HG03135 (cell line): ENCODE measurements around the gene SLC35G4.
"Not testable (repeated sequence)": the region's sequence is repeated elsewhere in the genome, so short reads cannot be mapped to it uniquely, and the experiment has no call there.

Source experiments
- ATAC-seq: cut with Tn5 transposase; IDR thresholded peaks from one replicate; pipeline ENCODE4 v1.9.1; 2021; ENCODE audit warnings: mild to moderate bottlenecking, moderate library complexity; ENCODE audit not compliant: unreplicated experiment

Gene SLC35G4

GRCh38 chr18:11609488-11609887 is at the start of gene SLC35G4:
SLC35G4 (plus strand) TSS chr18:11609596; CDS start chr18:11609596, 0 bp downstream.
- ATAC-seq, result not testable (repeated sequence)

- no peak for ATAC-seq
Observed at GRCh38 chr18:11561293-11561692, 48.1 kb upstream of the SLC35G4 start.

- no peak for ATAC-seq
Observed at GRCh38 chr18:11565716-11566115, 43.7 kb upstream of the SLC35G4 start.

GRCh38 chr18:11566236-11566965 is 43.0 kb upstream of the SLC35G4 start:
- ATAC-seq, result no peak

- no peak for ATAC-seq
Observed at GRCh38 chr18:11567396-11567795, 42.0 kb upstream of the SLC35G4 start.

GRCh38 chr18:11570073-11570588 is 39.3 kb upstream of the SLC35G4 start:
- ATAC-seq, result no peak

GRCh38 chr18:11570769-11571412 is 38.5 kb upstream of the SLC35G4 start:
- no peak for ATAC-seq

- ATAC-seq, result no peak
Observed at GRCh38 chr18:11572201-11572600, 37.2 kb upstream of the SLC35G4 start.

GRCh38 chr18:11574545-11574944 is 34.9 kb upstream of the SLC35G4 start:
- ATAC-seq, result no peak

- no peak for ATAC-seq
Observed at GRCh38 chr18:11577271-11578112, 31.9 kb upstream of the SLC35G4 start.

GRCh38 chr18:11578799-11579198 is 30.6 kb upstream of the SLC35G4 start:
- ATAC-seq, result no peak

GRCh38 chr18:11579916-11580315 is 29.5 kb upstream of the SLC35G4 start:
- no peak for ATAC-seq

GRCh38 chr18:11581286-11581685 is 28.1 kb upstream of the SLC35G4 start:
- ATAC-seq, result no peak

GRCh38 chr18:11585596-11585995 is 23.8 kb upstream of the SLC35G4 start:
- ATAC-seq, result no peak

- ATAC-seq, result no peak
Observed at GRCh38 chr18:11586896-11587295, 22.5 kb upstream of the SLC35G4 start.

- no peak for ATAC-seq
Observed at GRCh38 chr18:11587432-11587831, 22.0 kb upstream of the SLC35G4 start.

- ATAC-seq, result no peak
Observed at GRCh38 chr18:11587846-11588245, 21.6 kb upstream of the SLC35G4 start.

GRCh38 chr18:11591957-11592356 is 17.4 kb upstream of the SLC35G4 start:
- ATAC-seq, result no peak

- no peak for ATAC-seq
Observed at GRCh38 chr18:11600321-11600720, 9.1 kb upstream of the SLC35G4 start.

GRCh38 chr18:11607906-11608305 is 1.5 kb upstream of the SLC35G4 start:
- ATAC-seq, result no peak

GRCh38 chr18:11608618-11609017 is 778 bp upstream of the SLC35G4 start:
- not testable (repeated sequence) for ATAC-seq
